HG03097 (cell line): Measurements from ENCODE around the gene IL26.

Experiments used
- ATAC-seq: cut with Tn5 transposase; IDR thresholded peaks from one replicate; pipeline ENCODE4 v1.9.1; 2021; ENCODE audit not compliant: unreplicated experiment, low FRiP score

IL26 gene

GRCh38 chr12:68159681-68160304 is 65.8 kb downstream of the IL26 start, which contains the start of gene IFNG:
Gene IFNG (minus strand): TSS chr12:68159740. CDS start chr12:68159615, 125 bp downstream.
- ATAC-seq: no peak

GRCh38 chr12:68158432-68158831 is 67.2 kb downstream of the IL26 start:
- ATAC-seq: no peak

DNA sequence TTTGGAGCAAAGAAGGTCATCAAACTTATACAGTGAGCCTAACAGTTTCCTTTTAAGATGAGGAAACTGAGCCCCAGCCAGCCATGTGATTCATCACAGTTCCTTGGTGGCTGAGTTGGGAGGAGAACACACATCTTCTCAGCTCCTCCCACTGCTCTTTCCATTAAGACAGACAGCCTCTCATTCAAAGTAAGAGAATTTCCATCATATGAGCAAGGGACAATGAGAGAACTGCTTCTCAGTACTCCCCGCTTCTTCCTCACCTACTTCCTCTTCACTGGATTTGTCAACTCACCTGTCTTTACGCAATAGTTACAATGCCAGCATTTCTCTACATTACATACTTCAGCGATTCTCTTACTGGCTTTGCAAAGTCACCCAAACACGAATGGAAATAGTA is 68.2 kb downstream of the IL26 start:
- ATAC-seq: no peak

DNA sequence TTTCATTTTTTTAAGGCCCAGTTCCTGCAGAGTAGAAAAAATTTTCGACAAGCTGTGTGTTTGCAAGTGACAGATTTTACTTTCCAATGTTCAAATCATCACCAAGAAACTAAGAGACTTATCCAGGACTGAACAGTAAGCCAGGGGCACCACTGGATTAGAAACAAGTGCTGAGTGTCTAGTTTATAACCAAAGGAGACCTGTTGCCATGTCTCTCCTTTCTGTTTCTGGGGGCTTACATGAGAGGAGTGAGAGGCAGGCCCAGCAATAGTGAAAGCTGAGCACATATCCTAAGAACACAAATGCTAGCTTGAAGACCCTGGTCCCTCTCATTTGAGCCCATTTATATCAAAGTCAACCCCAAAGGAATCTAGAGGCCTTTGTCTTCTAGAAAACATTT is 69.0 kb downstream of the IL26 start:
- no peak for ATAC-seq

DNA sequence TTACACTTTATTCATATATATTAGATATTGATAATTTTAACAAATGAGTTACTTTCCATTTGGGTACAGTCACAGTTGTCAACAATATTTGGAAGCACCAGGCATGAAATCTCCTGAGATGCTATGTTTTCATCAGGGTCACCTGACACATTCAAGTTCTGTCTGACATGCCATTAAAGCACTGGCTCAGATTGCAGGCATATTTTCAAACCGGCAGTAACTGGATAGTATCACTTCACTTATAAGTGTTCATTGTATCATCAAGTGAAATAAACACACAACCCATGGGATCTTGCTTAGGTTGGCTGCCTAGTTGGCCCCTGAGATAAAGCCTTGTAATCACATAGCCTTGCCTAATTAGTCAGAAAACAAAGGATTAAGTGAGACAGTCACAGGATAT is 70.8 kb downstream of the IL26 start:
- no peak for ATAC-seq
